ENCODE data around the gene KCNQ1. TPM values are rescaled to one million over a fixed set of nuclear protein-coding genes. Genes with fewer than 3 reads are reported as not detected.

KCNQ1 gene
- polyA plus RNA-seq, 2 donors, result 0.31 to 0.52 TPM

DNA sequence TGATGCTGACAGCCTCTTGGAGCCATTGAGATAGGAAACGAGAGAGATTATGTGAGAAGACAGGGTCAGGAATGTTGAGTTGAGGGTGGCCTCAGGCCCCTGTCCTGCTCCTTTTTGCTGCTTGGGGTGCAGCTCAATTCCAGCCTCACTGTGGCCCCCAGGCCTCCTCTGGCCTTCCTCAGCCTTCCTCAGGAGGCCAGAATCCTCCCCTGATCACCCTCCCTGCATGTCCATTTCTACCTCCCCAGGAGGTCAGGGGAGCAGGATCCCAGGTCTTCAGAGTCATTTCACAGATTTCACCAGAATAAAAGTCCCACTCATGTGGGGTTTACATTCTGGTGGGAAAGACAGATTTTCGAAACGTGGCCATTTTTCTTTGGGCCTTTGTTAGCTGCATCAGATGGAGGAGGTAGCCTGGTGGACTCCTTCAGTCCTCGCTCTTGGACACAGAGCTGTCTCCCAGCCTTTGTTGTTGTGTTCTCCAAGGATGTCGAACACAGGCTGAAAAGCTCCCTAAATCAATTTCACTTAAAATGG is 257.2 kb downstream of the KCNQ1 start:
- H3K27ac ChIP-seq (ENCODE audit: low read depth in 2 of 2, low read length in 1 of 2), result no peak overlapping the region
- H3K27me3 ChIP-seq (ENCODE audit: control insufficient read depth in 1 of 2, insufficient read depth in 2 of 2, low read length in 2 of 2), result no peaks in the 10 kb centered on the region
- no peak overlapping the region for H3K4me3 ChIP-seq (ENCODE audit: low read depth in 1 of 2, low read length in 2 of 2)
- no peaks in the 10 kb centered on the region for H3K4me1 ChIP-seq (ENCODE audit: control insufficient read depth in 2 of 2, insufficient read depth in 2 of 2, low read length in 1 of 2)
- 93% methylated on average over 5 of the region's 5 CpGs for WGBS, 2 donors
- no peaks in the 10 kb centered on the region for H3K36me3 ChIP-seq (ENCODE audit: control insufficient read depth in 2 of 2, insufficient read depth in 2 of 2, low read length in 1 of 2)
- H3K9me3 ChIP-seq (ENCODE audit: control insufficient read depth in 2 of 2, insufficient read depth in 1 of 2, low read depth in 1 of 2, low read length in 1 of 2), result peaks cover 0 to 4% of the 10 kb centered on the region in 2 donors

DNA sequence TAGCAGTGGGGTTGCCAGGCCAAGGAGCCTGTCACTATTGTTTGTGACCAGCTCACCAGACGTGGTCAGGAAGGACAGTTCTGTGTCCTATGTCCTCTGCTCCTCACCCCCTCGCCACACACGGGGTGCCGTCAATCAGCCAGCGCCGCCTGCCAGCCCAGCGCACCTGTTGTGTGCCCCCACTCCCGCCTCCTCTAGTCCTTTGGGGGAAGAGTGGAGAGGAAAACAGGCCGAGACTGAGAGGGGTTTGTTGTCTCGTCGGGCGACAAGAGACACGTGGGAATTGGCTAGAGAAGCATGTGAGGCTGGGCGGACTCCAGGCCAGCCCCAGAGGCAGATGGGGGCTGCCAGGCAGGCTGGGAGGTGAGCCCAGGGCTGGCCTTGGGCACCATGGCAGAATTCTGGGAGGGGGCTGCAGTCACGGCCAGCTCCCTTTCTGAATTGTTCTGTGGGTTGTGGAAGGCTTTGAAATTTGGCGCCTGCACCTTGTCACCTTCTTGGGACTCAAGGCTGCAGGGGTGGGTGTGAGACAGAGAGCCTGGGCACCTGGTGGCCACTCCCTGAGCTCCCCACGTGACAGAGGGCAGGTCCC is 258.1 kb downstream of the KCNQ1 start:
- no peak overlapping the region for H3K27ac ChIP-seq (ENCODE audit: low read depth in 2 of 2, low read length in 1 of 2)
- H3K9me3 ChIP-seq (ENCODE audit: control insufficient read depth in 2 of 2, insufficient read depth in 1 of 2, low read depth in 1 of 2, low read length in 1 of 2), result peaks cover 0 to 4% of the 10 kb centered on the region in 2 donors
- no peaks in the 10 kb centered on the region for H3K4me1 ChIP-seq (ENCODE audit: control insufficient read depth in 2 of 2, insufficient read depth in 2 of 2, low read length in 1 of 2)
- H3K36me3 ChIP-seq (ENCODE audit: control insufficient read depth in 2 of 2, insufficient read depth in 2 of 2, low read length in 1 of 2), result no peaks in the 10 kb centered on the region
- H3K27me3 ChIP-seq (ENCODE audit: control insufficient read depth in 1 of 2, insufficient read depth in 2 of 2, low read length in 2 of 2), result no peaks in the 10 kb centered on the region
- 83 to 84% methylated on average over 17 of the region's 17 CpGs for WGBS, 2 donors
- H3K4me3 ChIP-seq (ENCODE audit: low read depth in 1 of 2, low read length in 2 of 2), result no peak overlapping the region

DNA sequence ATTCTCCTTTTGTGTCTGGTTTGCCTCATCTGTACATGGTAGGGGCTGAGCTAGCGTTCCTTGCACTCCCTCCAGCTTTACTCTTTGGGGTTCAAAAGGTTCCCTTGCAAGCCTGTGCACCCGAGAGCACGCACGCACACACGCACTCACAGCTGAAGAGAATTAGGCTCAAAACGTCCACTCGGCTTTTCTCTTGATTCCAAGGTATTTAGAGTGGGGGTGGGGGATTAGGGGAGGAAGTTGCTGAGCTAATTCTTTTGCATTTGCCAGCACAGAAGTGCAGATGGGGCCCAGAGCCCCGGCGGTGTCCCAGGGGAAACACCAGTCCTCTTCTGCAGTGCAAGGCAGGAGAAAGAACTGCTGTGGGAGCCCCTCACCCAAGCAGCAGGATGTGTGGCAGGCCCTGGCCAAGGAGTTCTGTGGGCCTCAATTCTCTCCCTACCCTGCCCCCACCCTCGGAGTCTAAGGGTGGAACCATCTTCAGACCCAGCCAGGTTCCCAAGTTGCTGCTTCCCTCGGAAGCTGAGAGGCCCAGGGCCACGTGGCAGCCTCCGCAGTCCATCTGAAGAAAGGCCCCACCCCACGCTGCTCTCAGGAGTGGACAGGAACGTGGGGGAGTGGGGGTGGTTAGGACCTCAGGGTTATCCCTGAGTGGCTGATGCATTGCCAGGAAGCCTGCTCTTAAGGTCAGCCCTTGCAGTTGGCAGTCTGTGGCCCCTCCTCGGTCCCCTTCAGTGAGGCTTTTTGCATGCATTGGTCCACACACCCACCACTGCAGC is 258.7 kb downstream of the KCNQ1 start:
- WGBS, 2 donors, result 58 to 61% methylated on average over 16 of the region's 16 CpGs
- Histone ChIP-seq H3K27ac (ENCODE audit: low read depth in 2 of 2, low read length in 1 of 2) (no peak overlapping the region), H3K36me3 (ENCODE audit: control insufficient read depth in 2 of 2, insufficient read depth in 2 of 2, low read length in 1 of 2) (no peaks in the 10 kb centered on the region), H3K4me3 (ENCODE audit: low read depth in 1 of 2, low read length in 2 of 2) (no peak overlapping the region), H3K9me3 (ENCODE audit: control insufficient read depth in 2 of 2, insufficient read depth in 1 of 2, low read depth in 1 of 2, low read length in 1 of 2) (peaks cover 0 to 4% of the 10 kb centered on the region in 2 donors), H3K4me1 (ENCODE audit: control insufficient read depth in 2 of 2, insufficient read depth in 2 of 2, low read length in 1 of 2) (no peaks in the 10 kb centered on the region), H3K27me3 (ENCODE audit: control insufficient read depth in 1 of 2, insufficient read depth in 2 of 2, low read length in 2 of 2) (no peaks in the 10 kb centered on the region)

GRCh38 chr11:2704356-2704755 is 259.5 kb downstream of the KCNQ1 start:
- Histone ChIP-seq H3K27ac (ENCODE audit: low read depth in 2 of 2, low read length in 1 of 2) (no peak overlapping the region), H3K36me3 (ENCODE audit: control insufficient read depth in 2 of 2, insufficient read depth in 2 of 2, low read length in 1 of 2) (no peaks in the 10 kb centered on the region), H3K9me3 (ENCODE audit: control insufficient read depth in 2 of 2, insufficient read depth in 1 of 2, low read depth in 1 of 2, low read length in 1 of 2) (peaks cover 0 to 4% of the 10 kb centered on the region in 2 donors), H3K27me3 (ENCODE audit: control insufficient read depth in 1 of 2, insufficient read depth in 2 of 2, low read length in 2 of 2) (no peaks in the 10 kb centered on the region), H3K4me3 (ENCODE audit: low read depth in 1 of 2, low read length in 2 of 2) (no peak overlapping the region), H3K4me1 (ENCODE audit: control insufficient read depth in 2 of 2, insufficient read depth in 2 of 2, low read length in 1 of 2) (no peaks in the 10 kb centered on the region)
- WGBS, 2 donors, result 93 to 94% methylated on average over 6 of the region's 6 CpGs

DNA sequence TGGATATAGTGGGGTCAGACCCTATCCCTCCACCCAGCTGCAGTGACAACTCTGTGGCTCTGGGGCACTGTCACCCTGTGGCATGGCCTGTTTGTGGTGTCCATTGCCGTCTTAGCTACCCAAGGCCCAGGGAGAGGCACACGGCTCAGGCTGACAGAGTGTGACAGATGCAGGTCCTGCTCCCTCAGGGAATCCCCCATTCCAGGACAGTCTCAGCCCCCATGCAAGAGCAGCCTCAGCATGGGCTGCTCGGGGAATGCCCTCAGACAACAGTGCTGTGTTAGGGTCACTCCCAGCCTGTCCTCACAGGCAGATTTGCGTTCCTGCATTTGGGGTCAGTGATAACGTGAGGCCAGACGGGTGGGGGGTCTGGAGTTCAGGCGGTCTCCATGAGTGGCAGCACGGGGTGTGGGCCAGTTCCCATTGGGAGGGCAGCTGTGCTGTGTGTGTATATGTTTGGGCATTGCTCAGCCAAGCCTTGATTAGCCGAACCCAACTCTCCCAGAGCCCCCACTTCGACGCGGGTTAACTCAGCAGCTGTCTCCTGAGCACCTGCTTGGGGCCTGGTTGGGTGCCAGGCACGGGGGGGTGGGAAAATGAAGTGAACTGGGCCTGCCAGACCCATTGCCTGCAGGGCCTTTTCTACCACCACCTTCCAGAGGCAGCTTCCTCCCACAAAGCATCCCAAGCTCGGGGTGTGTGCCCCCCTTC is 260.2 kb downstream of the KCNQ1 start:
- no peaks in the 10 kb centered on the region for H3K36me3 ChIP-seq (ENCODE audit: control insufficient read depth in 2 of 2, insufficient read depth in 2 of 2, low read length in 1 of 2)
- no peak overlapping the region for H3K27ac ChIP-seq (ENCODE audit: low read depth in 2 of 2, low read length in 1 of 2)
- no peak overlapping the region for H3K4me3 ChIP-seq (ENCODE audit: low read depth in 1 of 2, low read length in 2 of 2)
- H3K4me1 ChIP-seq (ENCODE audit: control insufficient read depth in 2 of 2, insufficient read depth in 2 of 2, low read length in 1 of 2), result no peaks in the 10 kb centered on the region
- peaks cover 0 to 4% of the 10 kb centered on the region in 2 donors for H3K9me3 ChIP-seq (ENCODE audit: control insufficient read depth in 2 of 2, insufficient read depth in 1 of 2, low read depth in 1 of 2, low read length in 1 of 2)
- 78 to 83% methylated on average over 14 of the region's 14 CpGs for WGBS, 2 donors
- no peaks in the 10 kb centered on the region for H3K27me3 ChIP-seq (ENCODE audit: control insufficient read depth in 1 of 2, insufficient read depth in 2 of 2, low read length in 2 of 2)

GRCh38 chr11:2706321-2706720 is 261.5 kb downstream of the KCNQ1 start:
- no peaks in the 10 kb centered on the region for H3K36me3 ChIP-seq (ENCODE audit: control insufficient read depth in 2 of 2, insufficient read depth in 2 of 2, low read length in 1 of 2)
- WGBS, 2 donors, result 95 to 97% methylated on average over 1 of the region's 1 CpG
- H3K4me1 ChIP-seq (ENCODE audit: control insufficient read depth in 2 of 2, insufficient read depth in 2 of 2, low read length in 1 of 2), result no peaks in the 10 kb centered on the region
- H3K27me3 ChIP-seq (ENCODE audit: control insufficient read depth in 1 of 2, insufficient read depth in 2 of 2, low read length in 2 of 2), result no peaks in the 10 kb centered on the region
- H3K9me3 ChIP-seq (ENCODE audit: control insufficient read depth in 2 of 2, insufficient read depth in 1 of 2, low read depth in 1 of 2, low read length in 1 of 2), result peaks cover 0 to 4% of the 10 kb centered on the region in 2 donors
- no peak overlapping the region for H3K27ac ChIP-seq (ENCODE audit: low read depth in 2 of 2, low read length in 1 of 2)
- no peak overlapping the region for H3K4me3 ChIP-seq (ENCODE audit: low read depth in 1 of 2, low read length in 2 of 2)

- Histone ChIP-seq H3K4me1 (ENCODE audit: control insufficient read depth in 2 of 2, insufficient read depth in 2 of 2, low read length in 1 of 2) (no peaks in the 10 kb centered on the region), H3K4me3 (ENCODE audit: low read depth in 1 of 2, low read length in 2 of 2) (no peak overlapping the region), H3K27me3 (ENCODE audit: control insufficient read depth in 1 of 2, insufficient read depth in 2 of 2, low read length in 2 of 2) (no peaks in the 10 kb centered on the region), H3K27ac (ENCODE audit: low read depth in 2 of 2, low read length in 1 of 2) (peak overlapping the region in 1 of 2 donors; percentile 26), H3K36me3 (ENCODE audit: control insufficient read depth in 2 of 2, insufficient read depth in 2 of 2, low read length in 1 of 2) (no peaks in the 10 kb centered on the region), H3K9me3 (ENCODE audit: control insufficient read depth in 2 of 2, insufficient read depth in 1 of 2, low read depth in 1 of 2, low read length in 1 of 2) (peaks cover 0 to 4% of the 10 kb centered on the region in 2 donors)
- WGBS, 2 donors, result 88 to 90% methylated on average over 7 of the region's 7 CpGs
Measured at GRCh38 chr11:2707736-2708135, 262.9 kb downstream of the KCNQ1 start.

- Histone ChIP-seq H3K9me3 (ENCODE audit: control insufficient read depth in 2 of 2, insufficient read depth in 1 of 2, low read depth in 1 of 2, low read length in 1 of 2) (peaks cover 0 to 4% of the 10 kb centered on the region in 2 donors), H3K36me3 (ENCODE audit: control insufficient read depth in 2 of 2, insufficient read depth in 2 of 2, low read length in 1 of 2) (no peaks in the 10 kb centered on the region), H3K4me1 (ENCODE audit: control insufficient read depth in 2 of 2, insufficient read depth in 2 of 2, low read length in 1 of 2) (no peaks in the 10 kb centered on the region), H3K27me3 (ENCODE audit: control insufficient read depth in 1 of 2, insufficient read depth in 2 of 2, low read length in 2 of 2) (no peaks in the 10 kb centered on the region), H3K4me3 (ENCODE audit: low read depth in 1 of 2, low read length in 2 of 2) (no peak overlapping the region), H3K27ac (ENCODE audit: low read depth in 2 of 2, low read length in 1 of 2) (peak overlapping the region; percentile 48 to 57)
- 44 to 46% methylated on average over 11 of the region's 11 CpGs for WGBS, 2 donors
Measured at GRCh38 chr11:2708151-2708581, 263.4 kb downstream of the KCNQ1 start.

DNA sequence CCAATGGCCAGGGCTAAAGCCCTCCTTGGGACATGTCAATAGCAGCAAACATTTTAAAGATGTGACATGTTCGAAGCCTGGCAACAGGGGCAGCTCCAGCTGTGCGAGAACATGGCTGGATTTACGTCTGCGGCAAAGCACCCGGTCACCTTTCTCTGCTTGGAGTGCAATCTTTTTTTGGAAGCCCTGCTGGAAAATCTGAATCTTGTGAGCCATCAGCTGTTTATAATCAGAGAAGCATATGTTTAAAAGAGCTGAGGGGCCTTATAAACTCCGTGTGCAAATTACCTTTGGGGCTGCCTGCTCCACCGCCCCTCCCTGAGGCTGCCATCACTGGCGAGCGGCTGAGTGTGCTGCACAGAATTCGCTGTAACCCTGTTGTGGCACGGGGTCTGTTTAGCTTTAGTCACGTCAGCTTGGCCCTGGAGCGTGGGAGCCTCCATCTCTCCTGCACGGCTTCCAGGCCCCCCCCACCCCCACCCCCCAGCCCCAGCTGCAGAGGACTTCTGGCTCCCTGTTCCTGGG is 264.0 kb downstream of the KCNQ1 start:
- Histone ChIP-seq H3K36me3 (ENCODE audit: control insufficient read depth in 2 of 2, insufficient read depth in 2 of 2, low read length in 1 of 2) (no peaks in the 10 kb centered on the region), H3K27ac (ENCODE audit: low read depth in 2 of 2, low read length in 1 of 2) (peak overlapping the region; percentile 48 to 57), H3K4me1 (ENCODE audit: control insufficient read depth in 2 of 2, insufficient read depth in 2 of 2, low read length in 1 of 2) (no peaks in the 10 kb centered on the region), H3K4me3 (ENCODE audit: low read depth in 1 of 2, low read length in 2 of 2) (no peak overlapping the region), H3K9me3 (ENCODE audit: control insufficient read depth in 2 of 2, insufficient read depth in 1 of 2, low read depth in 1 of 2, low read length in 1 of 2) (peaks cover 0 to 4% of the 10 kb centered on the region in 2 donors), H3K27me3 (ENCODE audit: control insufficient read depth in 1 of 2, insufficient read depth in 2 of 2, low read length in 2 of 2) (no peaks in the 10 kb centered on the region)
- 58 to 61% methylated on average over 14 of the region's 14 CpGs for WGBS, 2 donors

Measured in esophagus (tissue), 2 donors.